ENCODE measurements around the gene ADGRF5. TPM values are rescaled to one million over a fixed set of nuclear protein-coding genes. Genes with fewer than 3 reads are reported as not detected.
"Not testable (repeated sequence)": the region's sequence is repeated elsewhere in the genome, so short reads cannot be mapped to it uniquely, and the experiment has no call there.

Gene ADGRF5
- total and polyA plus RNA-seq, 5 donors from 2014 or later: not detected

GRCh38 chr6:46855966-46856365 is 65.8 kb downstream of the ADGRF5 start:
- not testable (repeated sequence) for H3K27ac ChIP-seq (ENCODE audit: insufficient read depth, low read length, poor library complexity, severe bottlenecking); ATAC-seq (ENCODE audit: low read depth in 2 of 2); H3K4me3 ChIP-seq (ENCODE audit: low read depth, low read length); H3K4me3 Mint-ChIP-seq; H3K4me1 Mint-ChIP-seq; H3K36me3 Mint-ChIP-seq; H3K9me3 Mint-ChIP-seq; H3K4me1 ChIP-seq (ENCODE audit: control insufficient read depth, insufficient read depth, low read length, poor library complexity, severe bottlenecking); H3K27ac Mint-ChIP-seq; H3K27me3 Mint-ChIP-seq; H3K9me3 ChIP-seq (ENCODE audit: control insufficient read depth in 2 of 2, low read length in 2 of 2); H3K27me3 ChIP-seq (ENCODE audit: control insufficient read depth, insufficient read depth, low read length); H3K36me3 ChIP-seq (ENCODE audit: control insufficient read depth, insufficient read depth, low read length)
- DNase-seq: peak in 1 of 3 donors; percentile 7

- not testable (repeated sequence) for H3K27ac Mint-ChIP-seq
Observed at GRCh38 chr6:46851576-46851975, 70.2 kb downstream of the ADGRF5 start.

GRCh38 chr6:46850792-46851191 is 70.9 kb downstream of the ADGRF5 start:
- DNase-seq (no peak), ATAC-seq (ENCODE audit: low read depth in 2 of 2) (no peak)
- Histone ChIP-seq H3K27me3 (ENCODE audit: control insufficient read depth, insufficient read depth, low read length) (no peaks in the 10 kb centered on the region), H3K4me3 (ENCODE audit: low read depth, low read length) (no peak overlapping the region), H3K36me3 (ENCODE audit: control insufficient read depth, insufficient read depth, low read length) (no peaks in the 10 kb centered on the region), H3K9me3 (ENCODE audit: control insufficient read depth in 2 of 2, low read length in 2 of 2) (no peaks in the 10 kb centered on the region), H3K27ac (ENCODE audit: insufficient read depth, low read length, poor library complexity, severe bottlenecking) (no peak overlapping the region), H3K4me1 (ENCODE audit: control insufficient read depth, insufficient read depth, low read length, poor library complexity, severe bottlenecking) (peaks cover 5% of the 10 kb centered on the region)
- H3K4me1 Mint-ChIP-seq: peaks cover 0 to 5% (median 3%) of the 10 kb centered on the region in 4 donors
- no peaks in the 10 kb centered on the region for H3K36me3 Mint-ChIP-seq
- H3K27me3 Mint-ChIP-seq: peaks cover 6% of the 10 kb centered on the region
- H3K27ac Mint-ChIP-seq: no peak overlapping the region
- no peak overlapping the region for H3K4me3 Mint-ChIP-seq
- peaks cover 0 to 3% (median 0%) of the 10 kb centered on the region in 7 donors for H3K9me3 Mint-ChIP-seq

More at GRCh38 chr6:46851576-46851975, 70.2 kb downstream of the ADGRF5 start:
- H3K36me3 ChIP-seq (ENCODE audit: control insufficient read depth, insufficient read depth, low read length); H3K9me3 Mint-ChIP-seq; DNase-seq; H3K36me3 Mint-ChIP-seq; H3K4me3 Mint-ChIP-seq; H3K4me1 ChIP-seq (ENCODE audit: control insufficient read depth, insufficient read depth, low read length, poor library complexity, severe bottlenecking); H3K27me3 ChIP-seq (ENCODE audit: control insufficient read depth, insufficient read depth, low read length); H3K27me3 Mint-ChIP-seq; ATAC-seq (ENCODE audit: low read depth in 2 of 2); H3K27ac ChIP-seq (ENCODE audit: insufficient read depth, low read length, poor library complexity, severe bottlenecking); H3K4me3 ChIP-seq (ENCODE audit: low read depth, low read length); H3K9me3 ChIP-seq (ENCODE audit: control insufficient read depth in 2 of 2, low read length in 2 of 2); H3K4me1 Mint-ChIP-seq: not testable (repeated sequence)

- Histone ChIP-seq H3K4me3 (ENCODE audit: low read depth, low read length) (no peak overlapping the region), H3K9me3 (ENCODE audit: control insufficient read depth in 2 of 2, low read length in 2 of 2) (no peaks in the 10 kb centered on the region), H3K4me1 (ENCODE audit: control insufficient read depth, insufficient read depth, low read length, poor library complexity, severe bottlenecking) (peaks cover 5% of the 10 kb centered on the region), H3K27ac (ENCODE audit: insufficient read depth, low read length, poor library complexity, severe bottlenecking) (no peak overlapping the region), H3K36me3 (ENCODE audit: control insufficient read depth, insufficient read depth, low read length) (no peaks in the 10 kb centered on the region), H3K27me3 (ENCODE audit: control insufficient read depth, insufficient read depth, low read length) (no peaks in the 10 kb centered on the region)
- peaks cover 0 to 5% (median 3%) of the 10 kb centered on the region in 4 donors for H3K4me1 Mint-ChIP-seq
- H3K4me3 Mint-ChIP-seq: peak overlapping the region in 1 of 4 donors; percentile 73
- ATAC-seq (ENCODE audit: low read depth in 2 of 2): no peak
- peaks cover 0 to 4% (median 0%) of the 10 kb centered on the region in 7 donors for H3K9me3 Mint-ChIP-seq
- no peak for DNase-seq
- no peaks in the 10 kb centered on the region for H3K36me3 Mint-ChIP-seq
- H3K27ac Mint-ChIP-seq: no peak overlapping the region
- peaks cover 6% of the 10 kb centered on the region for H3K27me3 Mint-ChIP-seq
Observed at GRCh38 chr6:46849361-46849690, 72.4 kb downstream of the ADGRF5 start.

- peaks cover 6% of the 10 kb centered on the region for H3K27me3 Mint-ChIP-seq
- no peaks in the 10 kb centered on the region for H3K36me3 ChIP-seq (ENCODE audit: control insufficient read depth, insufficient read depth, low read length)
- H3K4me1 Mint-ChIP-seq: peaks cover 0 to 5% (median 3%) of the 10 kb centered on the region in 4 donors
- H3K4me3 Mint-ChIP-seq: peak overlapping the region in 2 of 4 donors; percentile 56 to 73
- no peak overlapping the region for H3K27ac Mint-ChIP-seq
- peak in 2 of 3 donors; percentile 15 to 50 for DNase-seq
- H3K36me3 Mint-ChIP-seq: no peaks in the 10 kb centered on the region
- H3K9me3 Mint-ChIP-seq: peaks cover 0 to 7% (median 0%) of the 10 kb centered on the region in 7 donors
- H3K9me3 ChIP-seq (ENCODE audit: control insufficient read depth in 2 of 2, low read length in 2 of 2): no peaks in the 10 kb centered on the region
- no peak overlapping the region for H3K27ac ChIP-seq (ENCODE audit: insufficient read depth, low read length, poor library complexity, severe bottlenecking)
- ATAC-seq (ENCODE audit: low read depth in 2 of 2): peak; percentile 28 to 39
- peaks cover 5% of the 10 kb centered on the region for H3K4me1 ChIP-seq (ENCODE audit: control insufficient read depth, insufficient read depth, low read length, poor library complexity, severe bottlenecking)
- no peaks in the 10 kb centered on the region for H3K27me3 ChIP-seq (ENCODE audit: control insufficient read depth, insufficient read depth, low read length)
- H3K4me3 ChIP-seq (ENCODE audit: low read depth, low read length): no peak overlapping the region
Observed at GRCh38 chr6:46848684-46849360, 72.9 kb downstream of the ADGRF5 start.

GRCh38 chr6:46845126-46845525 is 76.6 kb downstream of the ADGRF5 start:
- ATAC-seq (ENCODE audit: low read depth in 2 of 2) (no peak), DNase-seq (no peak)
- H3K4me3 ChIP-seq (ENCODE audit: low read depth, low read length): no peak overlapping the region
- H3K9me3 Mint-ChIP-seq: peaks cover 5 to 24% (median 7%) of the 10 kb centered on the region in 7 donors
- H3K27me3 Mint-ChIP-seq: no peaks in the 10 kb centered on the region
- no peaks in the 10 kb centered on the region for H3K36me3 ChIP-seq (ENCODE audit: control insufficient read depth, insufficient read depth, low read length)
- no peak overlapping the region for H3K4me3 Mint-ChIP-seq
- H3K27ac ChIP-seq (ENCODE audit: insufficient read depth, low read length, poor library complexity, severe bottlenecking): no peak overlapping the region
- H3K4me1 ChIP-seq (ENCODE audit: control insufficient read depth, insufficient read depth, low read length, poor library complexity, severe bottlenecking): peaks cover 5% of the 10 kb centered on the region
- H3K27ac Mint-ChIP-seq: no peak overlapping the region
- H3K27me3 ChIP-seq (ENCODE audit: control insufficient read depth, insufficient read depth, low read length): no peaks in the 10 kb centered on the region
- peaks cover 0 to 5% (median 3%) of the 10 kb centered on the region in 4 donors for H3K4me1 Mint-ChIP-seq
- no peaks in the 10 kb centered on the region for H3K36me3 Mint-ChIP-seq
- H3K9me3 ChIP-seq (ENCODE audit: control insufficient read depth in 2 of 2, low read length in 2 of 2): peaks cover 8 to 10% of the 10 kb centered on the region in 2 experiments

- not testable (repeated sequence) for H3K27ac ChIP-seq (ENCODE audit: insufficient read depth, low read length, poor library complexity, severe bottlenecking)
Observed at GRCh38 chr6:46842252-46842846, 79.4 kb downstream of the ADGRF5 start.

GRCh38 chr6:46838033-46838432 is 83.7 kb downstream of the ADGRF5 start:
- Mint-ChIP-seq H3K4me1 (no peaks in the 10 kb centered on the region), H3K36me3 (no peaks in the 10 kb centered on the region), H3K4me3 (no peak overlapping the region), H3K9me3 (peaks cover under 1 to 22% (median 7%) of the 10 kb centered on the region in 7 donors), H3K27me3 (no peaks in the 10 kb centered on the region), H3K27ac (no peak overlapping the region)
- Histone ChIP-seq H3K9me3 (ENCODE audit: control insufficient read depth in 2 of 2, low read length in 2 of 2) (peaks cover 8 to 10% of the 10 kb centered on the region in 2 experiments), H3K4me1 (ENCODE audit: control insufficient read depth, insufficient read depth, low read length, poor library complexity, severe bottlenecking) (no peaks in the 10 kb centered on the region), H3K27me3 (ENCODE audit: control insufficient read depth, insufficient read depth, low read length) (no peaks in the 10 kb centered on the region), H3K4me3 (ENCODE audit: low read depth, low read length) (no peak overlapping the region), H3K27ac (ENCODE audit: insufficient read depth, low read length, poor library complexity, severe bottlenecking) (no peak overlapping the region), H3K36me3 (ENCODE audit: control insufficient read depth, insufficient read depth, low read length) (no peaks in the 10 kb centered on the region)
- DNase-seq: no peak
- ATAC-seq (ENCODE audit: low read depth in 2 of 2): no peak

More at GRCh38 chr6:46842252-46842846, 79.4 kb downstream of the ADGRF5 start:
- H3K4me1 ChIP-seq (ENCODE audit: control insufficient read depth, insufficient read depth, low read length, poor library complexity, severe bottlenecking); H3K36me3 Mint-ChIP-seq; ATAC-seq (ENCODE audit: low read depth in 2 of 2); H3K27me3 ChIP-seq (ENCODE audit: control insufficient read depth, insufficient read depth, low read length); H3K36me3 ChIP-seq (ENCODE audit: control insufficient read depth, insufficient read depth, low read length); H3K27ac Mint-ChIP-seq; DNase-seq; H3K4me3 Mint-ChIP-seq; H3K27me3 Mint-ChIP-seq; H3K4me1 Mint-ChIP-seq; H3K4me3 ChIP-seq (ENCODE audit: low read depth, low read length): not testable (repeated sequence)
- H3K9me3 ChIP-seq (ENCODE audit: control insufficient read depth in 2 of 2, low read length in 2 of 2): peaks cover 8 to 10% of the 10 kb centered on the region in 2 experiments
- H3K9me3 Mint-ChIP-seq: peaks cover 6 to 24% (median 7%) of the 10 kb centered on the region in 7 donors
